ENCODE data around the gene NHLRC3. TPM values are rescaled to one million over a fixed set of nuclear protein-coding genes. Genes with fewer than 3 reads are reported as not detected.
A peak's percentile ranks its signal among the peaks of the same experiment; 100 is the strongest.

NHLRC3 gene
- total RNA-seq, 1 donor from 2014 or later, result 24.6 TPM

- TF ChIP-seq, protein P1, sequence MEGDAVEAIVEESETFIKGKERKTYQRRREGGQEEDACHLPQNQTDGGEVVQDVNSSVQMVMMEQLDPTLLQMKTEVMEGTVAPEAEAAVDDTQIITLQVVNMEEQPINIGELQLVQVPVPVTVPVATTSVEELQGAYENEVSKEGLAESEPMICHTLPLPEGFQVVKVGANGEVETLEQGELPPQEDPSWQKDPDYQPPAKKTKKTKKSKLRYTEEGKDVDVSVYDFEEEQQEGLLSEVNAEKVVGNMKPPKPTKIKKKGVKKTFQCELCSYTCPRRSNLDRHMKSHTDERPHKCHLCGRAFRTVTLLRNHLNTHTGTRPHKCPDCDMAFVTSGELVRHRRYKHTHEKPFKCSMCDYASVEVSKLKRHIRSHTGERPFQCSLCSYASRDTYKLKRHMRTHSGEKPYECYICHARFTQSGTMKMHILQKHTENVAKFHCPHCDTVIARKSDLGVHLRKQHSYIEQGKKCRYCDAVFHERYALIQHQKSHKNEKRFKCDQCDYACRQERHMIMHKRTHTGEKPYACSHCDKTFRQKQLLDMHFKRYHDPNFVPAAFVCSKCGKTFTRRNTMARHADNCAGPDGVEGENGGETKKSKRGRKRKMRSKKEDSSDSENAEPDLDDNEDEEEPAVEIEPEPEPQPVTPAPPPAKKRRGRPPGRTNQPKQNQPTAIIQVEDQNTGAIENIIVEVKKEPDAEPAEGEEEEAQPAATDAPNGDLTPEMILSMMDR (IDR thresholded peaks at IDR 0.05), result no peak
- H3K27ac Mint-ChIP-seq, result peak overlapping the region; percentile 99
- CTCF ChIA-PET, result interaction anchor here (3.0 kb wide), 1 partner anchor 573 kb away, joined by 7 read pairs; no protein-coding TSS in a partner anchor
- H3K36me3 Mint-ChIP-seq (ENCODE audit: low read depth), result peaks cover 24% of the 10 kb centered on the region
- intact Hi-C loops (cut with micrococcal nuclease), result loop anchor here (5.0 kb wide), 1 partner anchor 1623 kb away; no protein-coding TSS in a partner anchor
- peak overlapping the region; percentile 87 for H3K4me3 Mint-ChIP-seq
- ATAC-seq (ENCODE audit: low read depth) (no peak), DNase-seq (no peak)
- POLR2A ChIA-PET, result interaction anchor here (1.1 kb wide), 1 partner anchor 9 kb away, joined by 5 read pairs; no protein-coding TSS in a partner anchor
- H3K4me1 Mint-ChIP-seq, result peaks cover 43% of the 10 kb centered on the region
- no peaks in the 10 kb centered on the region for H3K27me3 Mint-ChIP-seq
- no peaks in the 10 kb centered on the region for H3K9me3 Mint-ChIP-seq
These were observed 785 bp downstream of the NHLRC3 start for GRCh38 chr13:39039041-39039440.

DNA sequence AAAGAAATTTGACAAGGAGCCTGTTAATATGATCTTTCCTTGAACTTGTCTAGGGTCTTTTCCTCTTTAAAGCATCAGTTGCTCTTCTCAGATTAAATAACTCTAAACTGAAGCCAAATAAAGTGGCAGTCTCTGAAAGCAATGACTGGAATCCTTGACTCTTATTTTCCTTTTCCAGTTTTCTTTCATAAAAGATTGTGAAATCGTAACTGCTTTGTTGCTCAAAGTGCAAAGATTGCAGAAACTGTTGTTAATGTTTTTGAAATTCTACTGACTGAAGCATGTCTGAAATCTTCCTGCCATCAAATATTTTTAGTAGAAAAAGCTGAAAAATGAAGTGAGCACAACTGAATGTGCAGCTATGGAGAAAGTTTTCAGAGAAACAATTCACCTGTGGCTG, 1.9 kb downstream of the NHLRC3 start:
- TF ChIP-seq, protein P1 (IDR thresholded peaks at IDR 0.05), result no peak
- H3K9me3 Mint-ChIP-seq, result no peaks in the 10 kb centered on the region
- ATAC-seq (ENCODE audit: low read depth) (no peak), DNase-seq (no peak)
- H3K27me3 Mint-ChIP-seq, result no peaks in the 10 kb centered on the region
- ChIA-PET POLR2A (no interaction called here), CTCF (no interaction called here)
- peaks cover 35% of the 10 kb centered on the region for H3K36me3 Mint-ChIP-seq (ENCODE audit: low read depth)
- intact Hi-C loops (cut with micrococcal nuclease), result no loop called here
- H3K4me3 Mint-ChIP-seq, result no peak overlapping the region
- H3K27ac Mint-ChIP-seq, result no peak overlapping the region
- peaks cover 32% of the 10 kb centered on the region for H3K4me1 Mint-ChIP-seq

- Mint-ChIP-seq H3K27ac (no peak overlapping the region), H3K4me1 (peaks cover 3% of the 10 kb centered on the region), H3K9me3 (no peaks in the 10 kb centered on the region), H3K4me3 (no peak overlapping the region), H3K36me3 (ENCODE audit: low read depth) (peaks cover 44% of the 10 kb centered on the region), H3K27me3 (no peaks in the 10 kb centered on the region)
- ChIA-PET POLR2A (no interaction called here), CTCF (no interaction called here)
- TF ChIP-seq, protein P1 (IDR thresholded peaks at IDR 0.05), result no peak
- DNase-seq (no peak), ATAC-seq (ENCODE audit: low read depth) (no peak)
- intact Hi-C loops (cut with micrococcal nuclease), result no loop called here
These were observed 6.3 kb downstream of the NHLRC3 start for GRCh38 chr13:39044536-39044935.

DNA sequence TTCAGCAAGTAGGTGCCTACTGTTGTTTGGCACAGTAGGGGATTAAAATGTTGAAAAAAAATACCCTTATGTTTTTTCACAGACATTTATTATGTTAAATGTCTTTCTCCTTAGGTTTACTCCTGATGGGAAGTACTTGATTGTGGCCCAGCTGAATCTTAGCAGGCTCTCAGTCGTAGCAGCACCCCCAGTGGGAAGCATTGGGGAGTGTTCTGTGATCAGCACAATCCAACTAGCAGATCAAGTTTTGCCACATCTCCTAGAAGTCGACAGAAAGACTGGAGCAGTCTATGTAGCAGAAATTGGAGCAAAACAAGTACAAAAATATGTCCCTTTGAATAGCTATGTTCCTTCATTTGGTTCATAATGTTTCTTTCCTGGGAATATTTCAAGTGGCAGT, 9.3 kb downstream of the NHLRC3 start:
- Mint-ChIP-seq H3K4me1 (no peaks in the 10 kb centered on the region), H3K4me3 (no peak overlapping the region), H3K27me3 (no peaks in the 10 kb centered on the region), H3K9me3 (no peaks in the 10 kb centered on the region), H3K36me3 (ENCODE audit: low read depth) (peaks cover 40% of the 10 kb centered on the region), H3K27ac (no peak overlapping the region)
- POLR2A ChIA-PET, result interaction anchor here (1.0 kb wide), 1 partner anchor 15 kb away, joined by 3 read pairs; no protein-coding TSS in a partner anchor
- ATAC-seq (ENCODE audit: low read depth), result no peak
- CTCF ChIA-PET, result interaction anchor here (1.0 kb wide), 1 partner anchor 564 kb away, joined by 3 read pairs; no protein-coding TSS in a partner anchor
- DNase-seq, result no peak
- intact Hi-C loops (cut with micrococcal nuclease), result no loop called here
- TF ChIP-seq, protein P1 (IDR thresholded peaks at IDR 0.05), result no peak

DNA sequence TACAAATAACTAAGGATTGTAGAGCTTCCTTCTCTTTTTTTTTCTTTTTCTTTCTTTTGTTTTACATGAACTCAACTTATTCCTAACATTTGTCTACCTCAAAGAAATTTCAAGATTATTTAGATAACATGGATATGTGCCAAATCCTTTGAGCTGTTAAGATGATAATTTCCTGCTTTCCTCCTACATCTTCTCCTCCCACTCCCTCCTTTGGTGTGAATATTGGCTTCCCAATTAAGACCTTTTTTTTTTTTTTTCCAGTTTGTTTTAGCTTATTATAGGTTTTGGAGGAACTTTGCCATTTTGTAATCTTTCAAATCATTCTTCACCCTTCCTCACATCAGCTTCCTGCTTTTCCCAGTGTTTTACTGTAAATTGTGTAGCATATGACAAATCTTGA, 10.6 kb downstream of the NHLRC3 start:
- no peak for DNase-seq
- peaks cover 36% of the 10 kb centered on the region for H3K36me3 Mint-ChIP-seq (ENCODE audit: low read depth)
- POLR2A ChIA-PET, result no interaction called here
- no peak overlapping the region for H3K4me3 Mint-ChIP-seq
- no peak overlapping the region for H3K27ac Mint-ChIP-seq
- H3K4me1 Mint-ChIP-seq, result no peaks in the 10 kb centered on the region
- CTCF ChIA-PET, result interaction anchor here (0.5 kb wide), 1 partner anchor 131 kb away, joined by 3 read pairs; no protein-coding TSS in a partner anchor
- TF ChIP-seq, protein P1 (IDR thresholded peaks at IDR 0.05), result no peak
- H3K9me3 Mint-ChIP-seq, result no peaks in the 10 kb centered on the region
- ATAC-seq (ENCODE audit: low read depth), result no peak
- intact Hi-C loops (cut with micrococcal nuclease), result no loop called here
- H3K27me3 Mint-ChIP-seq, result no peaks in the 10 kb centered on the region
